ENCODE results near the gene UBE2QL1.

Gene UBE2QL1

GRCh38 chr5:6535594-6535993, 86.9 kb downstream of the UBE2QL1 start:
- no peak for DNase-seq (ENCODE audit: low spot score)

GRCh38 chr5:6539060-6539459, 90.4 kb downstream of the UBE2QL1 start:
- no peak for DNase-seq (ENCODE audit: low spot score)

GRCh38 chr5:6540111-6540827, 91.6 kb downstream of the UBE2QL1 start:
- DNase-seq (ENCODE audit: low spot score): no peak

GRCh38 chr5:6541256-6542013, 92.8 kb downstream of the UBE2QL1 start:
- no peak for DNase-seq (ENCODE audit: low spot score)

GRCh38 chr5:6542421-6543345, 94.0 kb downstream of the UBE2QL1 start:
- no peak for DNase-seq (ENCODE audit: low spot score)

- no peak for DNase-seq (ENCODE audit: low spot score)
Measured at GRCh38 chr5:6543346-6543730, 94.7 kb downstream of the UBE2QL1 start.

GRCh38 chr5:6543830-6544560, 95.3 kb downstream of the UBE2QL1 start:
- no peak for DNase-seq (ENCODE audit: low spot score)
